ENCODE data around the gene SLC13A4.
"Not testable (repeated sequence)": the region's sequence is repeated elsewhere in the genome, so short reads cannot be mapped to it uniquely, and the experiment has no call there.

SLC13A4 gene

DNA sequence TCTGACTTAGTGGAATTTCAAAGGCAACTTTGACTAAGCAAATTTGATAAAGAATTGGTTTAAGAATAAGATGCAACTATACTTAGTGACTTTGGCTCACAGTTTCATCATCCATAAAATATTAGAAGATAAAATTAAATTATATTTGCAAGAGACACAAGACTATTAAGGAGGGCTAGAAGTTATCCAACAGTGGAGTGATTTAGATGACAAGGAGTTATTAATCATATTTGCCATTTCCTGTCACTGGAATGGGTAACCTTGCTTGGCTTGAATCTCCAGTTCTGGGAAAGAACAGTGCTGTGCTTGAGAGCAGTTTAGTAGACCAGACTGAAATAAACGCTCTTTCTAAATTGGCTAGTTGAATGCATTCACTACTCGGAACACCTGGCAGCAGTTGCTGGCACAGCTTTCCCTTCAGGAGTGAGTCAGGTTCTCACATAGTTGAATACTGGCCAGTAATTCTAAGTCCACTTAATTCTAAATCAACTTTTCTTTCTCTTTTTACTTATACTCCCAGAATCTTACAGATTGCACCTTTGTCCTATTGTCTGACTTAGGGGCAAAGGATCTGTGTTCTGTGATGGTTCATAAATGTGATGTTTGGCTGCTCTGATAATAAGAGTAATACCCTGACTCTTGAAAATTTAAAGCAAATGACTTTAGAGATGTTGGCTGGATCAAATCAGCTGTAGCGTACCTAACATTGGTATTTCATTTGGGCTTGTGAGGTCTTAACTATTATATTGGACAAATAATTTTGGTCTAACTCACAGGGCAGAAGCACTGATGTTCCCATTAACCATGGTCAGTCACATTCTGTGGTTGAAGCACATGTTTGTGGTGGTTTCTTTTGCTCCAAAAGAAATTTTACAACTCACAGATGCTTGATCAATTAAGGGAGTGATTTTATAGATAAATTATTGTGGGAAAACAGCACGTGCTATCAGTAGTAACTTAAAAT is 49.1 kb downstream of the SLC13A4 start:
- H3K4me3 ChIP-seq (ENCODE audit: low read length): no peak overlapping the region
- DNase-seq (ENCODE audit: low read depth): peak; percentile 88
- TF ChIP-seq, protein P1, sequence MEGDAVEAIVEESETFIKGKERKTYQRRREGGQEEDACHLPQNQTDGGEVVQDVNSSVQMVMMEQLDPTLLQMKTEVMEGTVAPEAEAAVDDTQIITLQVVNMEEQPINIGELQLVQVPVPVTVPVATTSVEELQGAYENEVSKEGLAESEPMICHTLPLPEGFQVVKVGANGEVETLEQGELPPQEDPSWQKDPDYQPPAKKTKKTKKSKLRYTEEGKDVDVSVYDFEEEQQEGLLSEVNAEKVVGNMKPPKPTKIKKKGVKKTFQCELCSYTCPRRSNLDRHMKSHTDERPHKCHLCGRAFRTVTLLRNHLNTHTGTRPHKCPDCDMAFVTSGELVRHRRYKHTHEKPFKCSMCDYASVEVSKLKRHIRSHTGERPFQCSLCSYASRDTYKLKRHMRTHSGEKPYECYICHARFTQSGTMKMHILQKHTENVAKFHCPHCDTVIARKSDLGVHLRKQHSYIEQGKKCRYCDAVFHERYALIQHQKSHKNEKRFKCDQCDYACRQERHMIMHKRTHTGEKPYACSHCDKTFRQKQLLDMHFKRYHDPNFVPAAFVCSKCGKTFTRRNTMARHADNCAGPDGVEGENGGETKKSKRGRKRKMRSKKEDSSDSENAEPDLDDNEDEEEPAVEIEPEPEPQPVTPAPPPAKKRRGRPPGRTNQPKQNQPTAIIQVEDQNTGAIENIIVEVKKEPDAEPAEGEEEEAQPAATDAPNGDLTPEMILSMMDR (IDR thresholded peaks at IDR 0.05; ENCODE audit: insufficient read depth, low read depth, low read length, missing control alignments): no peak

DNA sequence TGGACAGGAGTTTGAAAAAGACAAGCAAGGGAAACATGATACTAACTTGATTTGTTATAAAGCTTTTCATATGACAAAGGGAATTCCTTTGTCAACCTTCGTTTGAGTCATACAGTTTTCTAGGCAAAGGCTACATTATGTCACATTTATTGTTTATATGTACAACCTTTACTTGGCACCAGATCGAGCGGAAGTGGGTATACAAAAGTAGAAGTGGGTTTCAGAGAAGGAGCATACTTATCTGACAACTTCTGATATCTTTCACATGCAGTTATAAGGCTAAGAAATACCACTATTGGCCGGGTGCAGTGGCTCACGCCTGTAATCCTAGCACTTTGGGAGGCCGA is 54.7 kb downstream of the SLC13A4 start:
- no peak overlapping the region for H3K4me3 ChIP-seq (ENCODE audit: low read length)
- TF ChIP-seq, protein P1 (IDR thresholded peaks at IDR 0.05; ENCODE audit: insufficient read depth, low read depth, low read length, missing control alignments): no peak
- DNase-seq (ENCODE audit: low read depth): peak; percentile 55

DNA sequence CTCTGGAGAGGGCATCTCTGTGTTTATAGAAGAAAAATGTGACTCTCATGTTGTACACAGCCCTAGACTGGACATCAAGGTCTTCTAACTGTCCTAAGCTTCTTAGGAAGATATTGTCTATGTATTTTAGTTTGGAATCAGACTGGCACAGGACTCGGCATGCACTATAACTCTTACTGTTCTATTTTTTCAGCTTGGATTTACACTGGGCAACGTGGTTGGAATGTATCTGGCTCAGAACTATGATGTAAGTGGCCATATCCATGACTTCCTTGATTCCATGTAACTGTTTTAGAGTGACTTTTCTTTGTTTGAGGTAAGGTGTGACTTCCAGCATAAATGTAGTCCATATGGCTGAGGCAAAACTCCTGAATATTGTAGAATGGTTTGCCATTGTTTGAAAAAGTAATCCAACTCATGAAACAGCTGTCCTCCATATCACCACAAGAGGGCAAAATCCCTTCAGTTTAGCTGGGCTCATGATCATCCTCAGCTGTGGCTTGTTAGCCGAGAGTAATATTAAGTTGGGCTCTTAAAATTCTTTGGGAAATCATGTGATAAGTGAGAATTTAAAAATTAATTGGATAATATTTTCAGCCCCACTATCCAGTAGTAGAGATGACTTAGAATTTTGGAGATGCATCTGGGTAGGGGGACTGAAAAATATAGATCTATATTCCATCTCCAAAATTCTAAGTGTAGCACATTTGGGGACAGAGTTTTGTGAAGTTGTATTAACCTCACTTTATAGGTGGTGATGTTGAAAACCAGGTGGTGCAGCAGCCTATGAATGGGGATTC is 55.2 kb downstream of the SLC13A4 start:
- H3K4me3 ChIP-seq (ENCODE audit: low read length): no peak overlapping the region
- DNase-seq (ENCODE audit: low read depth): peak; percentile 78

DNA sequence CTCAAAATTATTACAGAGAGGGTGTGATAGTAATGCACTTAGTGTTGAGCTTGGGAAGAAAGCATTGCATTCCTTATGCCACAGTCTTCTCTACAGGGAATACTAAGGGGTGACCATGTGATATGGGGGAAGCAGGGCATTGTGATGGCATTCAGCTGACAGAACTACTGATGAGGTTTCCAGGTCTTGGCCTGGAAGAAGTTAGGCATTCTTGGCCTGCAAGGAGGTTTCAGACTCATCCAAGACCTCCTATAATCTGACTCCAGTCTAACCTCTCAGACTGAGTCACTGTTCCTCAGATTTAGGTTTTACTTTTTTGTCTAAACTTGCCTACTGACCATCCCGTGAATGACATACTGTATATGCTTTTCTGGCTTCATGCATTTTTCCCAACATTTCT is 57.8 kb downstream of the SLC13A4 start:
- TF ChIP-seq, protein P1 (IDR thresholded peaks at IDR 0.05; ENCODE audit: insufficient read depth, low read depth, low read length, missing control alignments): no peak
- peak; percentile 77 for DNase-seq (ENCODE audit: low read depth)
- H3K4me3 ChIP-seq (ENCODE audit: low read length): no peak overlapping the region

More for the DNA sequence above, 55.2 kb downstream of the SLC13A4 start:
- TF ChIP-seq, protein P1 (IDR thresholded peaks at IDR 0.05; ENCODE audit: insufficient read depth, low read depth, low read length, missing control alignments): peak; percentile 91

DNA sequence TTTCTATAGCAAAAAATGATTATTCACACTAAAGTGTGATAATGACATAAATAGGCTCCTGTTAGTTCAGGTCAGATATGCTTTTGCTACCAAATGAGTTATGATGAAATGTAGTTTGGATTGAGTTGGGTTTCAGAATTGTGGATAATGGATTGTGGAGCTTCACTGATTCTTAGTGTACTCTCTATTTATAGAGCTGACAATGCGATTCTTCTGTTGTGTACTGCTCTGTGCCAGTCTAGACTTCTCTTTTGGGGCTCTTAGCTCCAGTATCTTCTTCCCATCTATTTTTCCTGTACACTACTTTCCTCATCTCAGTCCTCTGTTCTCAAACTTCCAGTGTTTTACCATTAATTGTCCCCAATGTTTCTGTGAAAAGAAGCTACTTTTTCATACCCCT is 58.2 kb downstream of the SLC13A4 start:
- no peak overlapping the region for H3K4me3 ChIP-seq (ENCODE audit: low read length)
- no peak for DNase-seq (ENCODE audit: low read depth)
- TF ChIP-seq, protein P1 (IDR thresholded peaks at IDR 0.05; ENCODE audit: insufficient read depth, low read depth, low read length, missing control alignments): no peak

DNA sequence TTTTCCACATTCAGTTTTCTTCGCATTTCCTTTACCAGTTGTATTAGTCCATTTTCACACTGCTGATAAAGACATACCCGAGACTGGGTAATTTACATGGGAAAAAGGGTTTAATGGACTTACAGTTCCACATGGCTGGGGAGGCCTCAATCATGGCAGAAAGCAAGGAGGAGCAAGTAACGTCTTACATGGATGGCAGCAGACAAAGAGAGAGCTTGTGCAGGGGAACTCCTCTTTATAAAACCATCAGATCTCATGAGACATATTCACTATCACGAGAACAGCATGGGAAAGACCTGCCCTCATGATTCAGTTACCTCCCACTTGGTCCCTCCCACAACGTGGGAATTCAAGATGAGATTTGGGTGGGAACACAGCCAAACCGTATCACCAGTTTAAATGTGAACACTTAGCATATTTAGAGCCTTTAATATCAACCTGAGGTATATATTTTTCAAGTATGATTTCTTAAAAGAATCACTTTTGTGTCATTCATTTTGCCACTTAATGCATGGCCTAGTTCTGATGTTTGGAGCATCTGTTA is 59.1 kb downstream of the SLC13A4 start:
- H3K4me3 ChIP-seq (ENCODE audit: low read length); DNase-seq (ENCODE audit: low read depth): not testable (repeated sequence)

DNA sequence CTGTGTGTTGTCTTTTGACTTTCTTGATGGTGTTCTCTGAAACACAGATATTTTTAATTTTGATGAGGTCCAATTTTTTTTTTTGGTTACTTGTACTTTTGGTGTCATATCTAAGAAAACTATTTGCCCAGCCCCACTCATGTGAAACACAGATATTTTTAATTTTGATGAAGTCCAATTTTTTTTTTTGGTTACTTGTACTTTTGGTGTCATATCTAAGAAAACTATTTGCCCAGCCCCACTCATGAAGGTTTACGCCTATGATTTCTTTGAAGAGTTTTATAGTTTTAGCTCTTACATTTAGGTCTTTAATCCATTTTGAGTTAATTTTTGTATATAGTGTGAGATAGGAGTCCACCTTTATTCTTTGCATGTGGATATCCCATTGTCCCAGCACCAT is 60.4 kb downstream of the SLC13A4 start:
- not testable (repeated sequence) for H3K4me3 ChIP-seq (ENCODE audit: low read length); DNase-seq (ENCODE audit: low read depth)
